ENCODE measurements around the gene B3GALT4. TPM values are rescaled to one million over a fixed set of nuclear protein-coding genes. Genes with fewer than 3 reads are reported as not detected.

Gene B3GALT4
- total and polyA plus RNA-seq, 11 donors = 7.3 to 13.8 (median 9.0) TPM

Small RNA genes within 50 kb of the gene (microRNA-seq; reads per million reads assigned to microRNA genes)
- gene MIR6834 (0 to 0.06 (median 0) reads per million in 4 donors), gene MIR6873 (0 to 0.26 (median 0) reads per million in 4 donors)

Other genes with a start within 250 kb of the B3GALT4 start
- gene HLA-DPA1, start 203.5 kb upstream of the B3GALT4 start, total RNA-seq = 100 to 1,000 TPM in 2 of 9 donors, 10 to 100 TPM in 7; 18.6 to 438 (median 51.0) TPM
- gene HLA-DPA1, start 203.5 kb upstream of the B3GALT4 start, polyA plus RNA-seq = 10 to 100 TPM; 18.2 to 23.5 TPM
- 100 to 1,000 TPM in 2 of 9 donors, 10 to 100 TPM in 7; 16.6 to 346 (median 30.7) TPM for gene HLA-DPB1, start 201.1 kb upstream of the B3GALT4 start, total RNA-seq
- gene HLA-DPB1, start 201.1 kb upstream of the B3GALT4 start, polyA plus RNA-seq = 10 to 100 TPM; 25.0 to 30.1 TPM
- gene COL11A2, start 84.7 kb upstream of the B3GALT4 start, total RNA-seq = 1 to 10 TPM in 4 of 9 donors, under 1 TPM in 5; 0.42 to 2.3 (median 0.93) TPM
- gene COL11A2, start 84.7 kb upstream of the B3GALT4 start, polyA plus RNA-seq = 1 to 10 TPM in 1 of 2 donors, under 1 TPM in 1; 0.39 to 4.9 TPM
- 10 to 100 TPM; 20.7 to 39.6 (median 33.4) TPM for gene RXRB, start 76.5 kb upstream of the B3GALT4 start, total RNA-seq
- 10 to 100 TPM; 24.6 to 29.8 TPM for gene RXRB, start 76.5 kb upstream of the B3GALT4 start, polyA plus RNA-seq
- gene SLC39A7, start 76.3 kb upstream of the B3GALT4 start, total RNA-seq = 10 to 100 TPM; 42.4 to 70.4 (median 55.3) TPM
- gene SLC39A7, start 76.3 kb upstream of the B3GALT4 start, polyA plus RNA-seq = 100 to 1,000 TPM in 1 of 2 donors, 10 to 100 TPM in 1; 39.9 to 197 TPM
- 10 to 100 TPM; 15.8 to 31.7 (median 18.8) TPM for gene HSD17B8, start 72.5 kb upstream of the B3GALT4 start, total RNA-seq
- 10 to 100 TPM; 16.7 to 17.9 TPM for gene HSD17B8, start 72.5 kb upstream of the B3GALT4 start, polyA plus RNA-seq
- 10 to 100 TPM in 8 of 9 donors, 1 to 10 TPM in 1; 8.4 to 32.2 (median 27.3) TPM for gene RING1, start 68.6 kb upstream of the B3GALT4 start, total RNA-seq
- gene RING1, start 68.6 kb upstream of the B3GALT4 start, polyA plus RNA-seq = 10 to 100 TPM; 26.2 to 36.9 TPM
- gene VPS52, start 5.2 kb upstream of the B3GALT4 start, total RNA-seq = 10 to 100 TPM; 26.4 to 47.0 (median 34.2) TPM
- gene VPS52, start 5.2 kb upstream of the B3GALT4 start, polyA plus RNA-seq = 10 to 100 TPM; 25.1 to 33.0 TPM
- gene RPS18, start 5.0 kb upstream of the B3GALT4 start, total RNA-seq = 1,000 to 10,000 TPM in 4 of 9 donors, 100 to 1,000 TPM in 5; 685 to 1,292 (median 971) TPM
- gene RPS18, start 5.0 kb upstream of the B3GALT4 start, polyA plus RNA-seq = 1,000 to 10,000 TPM; 2,229 to 3,458 TPM
- 10 to 100 TPM; 12.2 to 39.5 (median 21.4) TPM for gene WDR46, start 12.1 kb downstream of the B3GALT4 start, total RNA-seq
- 10 to 100 TPM; 20.8 to 41.0 TPM for gene WDR46, start 12.1 kb downstream of the B3GALT4 start, polyA plus RNA-seq
- gene PFDN6, start 12.5 kb downstream of the B3GALT4 start, total RNA-seq = 10 to 100 TPM; 29.2 to 62.2 (median 43.2) TPM
- gene PFDN6, start 12.5 kb downstream of the B3GALT4 start, polyA plus RNA-seq = 100 to 1,000 TPM; 243 to 287 TPM
- gene RGL2, start 21.8 kb downstream of the B3GALT4 start, total RNA-seq = 10 to 100 TPM; 39.3 to 61.1 (median 48.4) TPM
- gene RGL2, start 21.8 kb downstream of the B3GALT4 start, polyA plus RNA-seq = 10 to 100 TPM; 34.9 to 67.8 TPM
- gene TAPBP, start 37.0 kb downstream of the B3GALT4 start, total RNA-seq = 100 to 1,000 TPM in 5 of 9 donors, 10 to 100 TPM in 4; 51.6 to 248 (median 107) TPM
- gene TAPBP, start 37.0 kb downstream of the B3GALT4 start, polyA plus RNA-seq = 10 to 100 TPM; 28.3 to 36.9 TPM
- 10 to 100 TPM; 10.9 to 22.1 (median 14.0) TPM for gene ZBTB22, start 40.6 kb downstream of the B3GALT4 start, total RNA-seq
- gene ZBTB22, start 40.6 kb downstream of the B3GALT4 start, polyA plus RNA-seq = 10 to 100 TPM in 1 of 2 donors, 1 to 10 TPM in 1; 7.5 to 15.5 TPM
- 10 to 100 TPM; 15.6 to 46.4 (median 18.7) TPM for gene DAXX, start 45.8 kb downstream of the B3GALT4 start, total RNA-seq
- 10 to 100 TPM; 13.8 to 30.8 TPM for gene DAXX, start 45.8 kb downstream of the B3GALT4 start, polyA plus RNA-seq
- 1 to 10 TPM in 3 of 9 donors, under 1 TPM in 3, not detected in 3; 0.39 to 7.0 (median 1.0) TPM for gene KIFC1, start 114.7 kb downstream of the B3GALT4 start, total RNA-seq
- under 1 TPM; 0.04 to 0.30 TPM for gene KIFC1, start 114.7 kb downstream of the B3GALT4 start, polyA plus RNA-seq
- gene PHF1, start 133.9 kb downstream of the B3GALT4 start, total RNA-seq = 10 to 100 TPM; 43.0 to 82.1 (median 47.3) TPM
- 10 to 100 TPM; 54.0 to 77.0 TPM for gene PHF1, start 133.9 kb downstream of the B3GALT4 start, polyA plus RNA-seq
- gene CUTA, start 141.0 kb downstream of the B3GALT4 start, total RNA-seq = 100 to 1,000 TPM in 8 of 9 donors, 10 to 100 TPM in 1; 99.3 to 142 (median 120) TPM
- gene CUTA, start 141.0 kb downstream of the B3GALT4 start, polyA plus RNA-seq = 100 to 1,000 TPM; 139 to 142 TPM
- gene SYNGAP1, start 142.9 kb downstream of the B3GALT4 start, total RNA-seq = 1 to 10 TPM; 2.4 to 9.9 (median 4.4) TPM
- gene SYNGAP1, start 142.9 kb downstream of the B3GALT4 start, polyA plus RNA-seq = 1 to 10 TPM; 5.0 to 5.8 TPM
- 1 to 10 TPM; 2.5 to 6.4 (median 4.7) TPM for gene ZBTB9, start 177.5 kb downstream of the B3GALT4 start, total RNA-seq
- gene ZBTB9, start 177.5 kb downstream of the B3GALT4 start, polyA plus RNA-seq = 1 to 10 TPM; 2.2 to 5.6 TPM